Raji (cell line): ENCODE data around the gene ARL3.

ENCODE experiments used
- POLR2A ChIP-seq: IDR thresholded peaks from 2 replicates; pipeline ENCODE4 v1.6.1; 2011; ENCODE audit warnings: low read depth, low read length, control low read depth; ENCODE audit not compliant: insufficient read depth

ARL3 gene

GRCh38 chr10:102644066-102644645, 70.0 kb downstream of the ARL3 start, which contains the start of gene TRIM8:
Gene TRIM8, plus strand, starts transcription at chr10:102644479. Its CDS starts 139 bp downstream, at chr10:102644618.
- TF ChIP-seq POLR2A: peak; percentile 38; the same call in 1 of the 2 replicates

DNA sequence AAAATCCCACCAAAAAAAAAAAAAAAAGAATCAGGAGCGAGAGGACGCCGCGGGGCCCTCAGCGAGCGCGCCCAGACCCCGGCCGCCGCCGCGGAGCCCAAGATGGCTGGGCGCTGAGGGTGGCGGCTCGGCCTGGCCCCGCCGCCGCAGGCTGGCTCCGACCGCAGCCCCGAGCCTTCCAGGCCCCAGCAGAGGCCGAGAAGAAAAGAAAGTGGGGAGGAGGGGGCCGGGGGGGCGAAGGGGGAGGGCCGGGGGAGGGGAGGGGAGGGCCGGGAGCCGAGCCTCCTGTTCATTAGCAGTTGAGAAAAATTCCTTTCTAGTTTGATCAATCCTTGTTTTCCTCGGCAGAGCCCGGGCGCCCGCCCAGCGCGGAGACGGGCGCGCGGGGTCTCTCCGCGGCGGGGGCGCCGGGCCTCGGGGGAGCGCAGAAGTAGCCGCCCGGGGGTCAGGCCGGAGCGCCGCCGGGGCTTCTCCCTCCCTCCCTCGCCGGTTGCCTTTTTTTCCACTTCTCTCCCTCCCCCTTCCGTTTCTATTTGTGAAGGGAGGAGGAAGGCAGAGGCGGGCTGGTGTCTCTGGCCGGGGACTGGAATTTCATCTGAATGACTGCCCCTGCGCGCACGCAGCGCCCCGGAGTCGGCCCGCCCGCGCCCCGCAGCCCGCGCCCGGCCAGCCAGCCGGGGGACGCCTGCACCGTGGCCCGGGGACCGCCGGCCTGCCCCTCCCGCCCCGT, 70.7 kb downstream of the ARL3 start:
- no peak for TF ChIP-seq POLR2A

DNA sequence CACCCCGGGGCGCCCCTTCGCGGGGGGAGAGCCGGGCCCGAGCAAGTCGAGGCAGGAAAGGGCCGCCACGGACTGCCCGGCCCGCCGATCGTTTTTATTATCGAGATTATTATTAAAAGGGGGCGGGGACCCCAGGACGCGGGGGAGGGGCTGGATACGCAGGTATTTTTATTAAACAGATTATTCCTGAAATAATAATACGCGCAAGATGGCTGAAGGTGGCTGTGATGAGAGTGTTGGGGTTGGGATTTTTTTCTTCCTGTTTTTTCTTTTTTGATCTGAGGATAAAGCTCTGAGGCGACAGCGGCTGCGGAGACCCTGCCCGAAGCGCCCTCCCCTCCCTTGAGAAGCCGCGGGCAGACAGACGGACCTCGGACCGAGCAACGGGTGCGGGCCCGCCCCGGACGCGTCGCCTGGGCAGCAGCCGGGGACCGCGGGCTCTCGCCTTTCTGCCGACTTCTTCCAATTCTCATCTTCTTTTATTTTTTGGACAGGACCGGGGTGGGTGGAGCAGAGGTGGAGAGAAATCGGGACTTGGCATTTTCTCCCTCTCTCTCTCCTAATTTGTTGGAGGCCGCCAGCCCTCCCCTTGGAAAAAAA, 71.4 kb downstream of the ARL3 start:
- no peak for TF ChIP-seq POLR2A

GRCh38 chr10:102641880-102642735, 72.1 kb downstream of the ARL3 start:
- TF ChIP-seq POLR2A: peak; percentile 80

- no peak for TF ChIP-seq POLR2A
Observed at GRCh38 chr10:102641402-102641801, 72.8 kb downstream of the ARL3 start.

GRCh38 chr10:102639537-102639936, 74.7 kb downstream of the ARL3 start:
- no peak for TF ChIP-seq POLR2A

GRCh38 chr10:102635377-102635776, 78.8 kb downstream of the ARL3 start:
- no peak for TF ChIP-seq POLR2A

DNA sequence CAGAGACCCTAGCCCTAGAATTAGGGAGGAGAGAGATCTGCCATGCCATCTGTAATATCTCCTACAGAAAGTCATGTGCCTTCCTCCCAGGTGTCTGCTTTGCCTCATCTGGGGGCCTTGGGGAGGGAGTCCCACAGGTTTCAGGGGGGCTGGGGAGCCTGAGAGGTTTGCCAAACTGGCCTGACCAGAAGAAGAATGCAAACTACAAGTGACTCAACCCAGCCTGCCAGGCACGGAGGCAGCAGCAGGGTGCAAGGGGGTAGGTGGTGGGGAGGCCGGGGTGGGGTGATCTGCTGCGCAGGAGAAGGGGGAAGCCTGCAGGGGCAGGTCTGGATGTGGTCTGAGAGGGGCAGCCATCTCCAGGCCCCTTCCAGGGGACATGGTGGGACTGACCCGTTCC, 79.5 kb downstream of the ARL3 start:
- no peak for TF ChIP-seq POLR2A

GRCh38 chr10:102633848-102634247, 80.3 kb downstream of the ARL3 start:
- no peak for TF ChIP-seq POLR2A

DNA sequence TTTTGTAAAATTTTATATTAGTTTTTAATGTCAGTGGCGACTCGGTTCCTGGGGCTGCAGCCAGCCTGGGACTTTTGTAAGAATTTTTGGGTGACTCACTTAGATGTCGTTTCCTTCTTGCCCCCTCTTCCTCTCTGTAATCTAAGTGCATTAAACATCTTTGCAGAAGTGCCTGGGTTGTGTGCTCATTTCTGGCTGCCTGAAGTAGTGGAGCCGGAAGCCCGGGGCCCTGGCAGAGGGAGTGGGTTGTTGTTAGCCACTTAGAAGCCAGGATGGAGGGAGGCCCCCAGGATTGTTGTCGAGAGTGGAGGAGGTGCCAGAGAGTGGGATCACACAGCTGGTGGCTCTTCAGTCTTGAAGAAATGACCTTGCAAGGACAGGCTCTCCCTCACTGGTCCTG, 80.9 kb downstream of the ARL3 start:
- no peak for TF ChIP-seq POLR2A

DNA sequence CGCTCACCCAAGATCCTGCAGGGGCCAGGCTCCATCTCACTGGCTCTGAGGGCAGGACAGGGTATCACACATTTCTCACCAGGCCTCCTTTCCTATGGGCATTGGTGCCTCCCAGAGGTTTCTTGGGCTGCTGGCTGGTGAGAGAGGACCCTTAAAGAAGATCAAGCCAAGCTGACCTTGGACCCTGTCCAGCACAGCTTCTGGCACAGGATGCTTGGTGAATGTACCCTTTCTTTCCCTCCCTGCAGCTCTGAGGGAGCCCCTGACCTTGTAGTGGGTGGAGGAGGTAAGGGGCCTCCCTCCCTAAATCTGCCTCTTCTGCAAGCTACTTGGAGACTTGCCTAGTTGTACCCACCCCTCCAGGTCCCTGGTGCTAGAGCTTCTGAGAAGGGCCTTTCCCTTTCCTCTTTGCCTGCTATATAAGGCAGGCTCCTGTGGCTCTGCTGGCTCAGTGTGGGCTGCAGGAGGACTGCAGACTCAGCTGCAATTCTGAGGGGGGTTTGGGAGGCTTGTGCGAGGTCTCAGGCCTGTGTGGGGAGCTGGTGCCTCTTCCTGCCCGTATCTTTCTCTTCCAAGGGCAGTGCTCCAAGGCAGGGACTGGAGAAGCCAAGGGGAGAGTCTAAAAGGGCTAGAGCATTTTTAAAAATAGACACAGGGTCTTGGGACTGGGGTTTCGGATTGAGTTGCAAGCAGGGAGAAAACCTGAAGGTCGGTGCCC, 81.6 kb downstream of the ARL3 start:
- TF ChIP-seq POLR2A: no peak

GRCh38 chr10:102631525-102632393, 82.4 kb downstream of the ARL3 start:
- no peak for TF ChIP-seq POLR2A

DNA sequence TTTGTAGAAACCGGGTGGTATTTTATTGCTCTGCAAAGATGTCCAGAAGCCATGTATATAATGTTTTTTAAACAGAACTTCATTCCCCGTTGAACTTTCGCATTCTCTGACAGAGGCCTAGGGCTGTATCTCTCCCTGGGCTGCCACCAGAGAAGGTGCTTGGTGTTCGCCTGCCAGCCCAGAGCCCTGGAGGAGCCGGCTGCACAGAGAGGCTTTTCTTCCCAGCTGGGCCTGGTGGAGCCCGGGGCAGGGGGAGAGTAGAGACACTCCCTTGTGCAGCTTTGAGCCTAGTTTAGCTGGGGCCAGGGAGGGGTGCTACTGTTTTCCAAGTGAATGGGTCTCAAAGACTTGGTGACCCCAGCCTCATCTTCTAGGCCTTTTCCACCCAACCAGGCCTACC, 83.5 kb downstream of the ARL3 start:
- no peak for TF ChIP-seq POLR2A

DNA sequence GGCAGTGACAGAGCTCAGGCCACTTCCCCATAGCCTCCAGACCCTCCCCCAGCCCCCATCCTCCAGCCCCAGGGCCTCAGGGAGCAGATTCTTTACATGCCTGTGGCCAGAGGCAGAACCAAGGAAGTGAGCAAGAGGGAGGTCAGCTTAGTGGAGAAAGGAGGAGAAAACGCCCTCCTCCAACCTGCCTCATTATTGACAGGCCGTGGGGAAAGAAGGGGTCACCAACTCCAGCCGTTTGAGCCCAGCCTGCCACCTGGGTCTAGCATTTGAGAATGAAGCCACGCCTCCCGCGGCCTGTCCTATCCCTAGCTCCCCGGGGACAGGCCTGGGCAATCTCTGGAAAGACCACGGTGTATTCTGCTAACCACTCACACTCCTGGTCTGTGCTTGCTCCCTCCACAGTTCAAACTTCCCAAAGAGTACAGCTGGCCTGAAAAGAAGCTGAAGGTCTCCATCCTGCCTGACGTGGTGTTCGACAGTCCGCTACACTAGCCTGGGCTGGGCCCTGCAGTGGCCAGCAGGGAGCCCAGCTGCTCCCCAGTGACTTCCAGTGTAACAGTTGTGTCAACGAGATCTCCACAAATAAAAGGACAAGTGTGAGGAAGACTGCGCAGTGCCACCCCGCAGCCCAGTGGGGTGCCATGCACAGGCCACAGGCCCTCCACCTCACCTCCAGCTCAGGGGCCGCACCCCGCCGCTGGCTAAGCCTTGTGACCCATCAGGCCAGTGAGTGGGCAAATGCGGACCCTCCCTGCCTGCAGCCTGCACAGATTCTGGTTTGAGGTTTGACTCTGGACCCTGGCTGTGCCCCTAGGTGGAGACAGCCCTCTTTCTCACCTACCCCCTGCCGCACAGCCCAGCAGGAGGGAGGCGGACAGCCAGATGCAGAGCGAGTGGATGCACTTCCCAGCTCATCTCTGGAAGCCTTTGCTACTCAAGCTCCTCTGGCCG, 84.3 kb downstream of the ARL3 start:
- no peak for TF ChIP-seq POLR2A
